Left forelimb (tissue), 1 donor: ENCODE results near the gene COPE.
"Not testable (repeated sequence)": the region's sequence is repeated elsewhere in the genome, so short reads cannot be mapped to it uniquely, and the experiment has no call there.

ENCODE experiments used
- DNase-seq: peaks from one replicate; pipeline ENCODE4 v3.0.0-alpha.2; 2018; ENCODE audit warnings: low spot score

Gene COPE

GRCh38 chr19:18940769-18941627, 21.8 kb upstream of the COPE start, which contains the start of gene HOMER3:
HOMER3 (minus strand) TSS chr19:18941217; CDS start chr19:18938982, 2,235 bp downstream.
- DNase-seq: peak; percentile 91

GRCh38 chr19:18939922-18940768, 21.0 kb upstream of the COPE start:
- no peak for DNase-seq

- no peak for DNase-seq
Measured at GRCh38 chr19:18939163-18939562, 20.0 kb upstream of the COPE start.

GRCh38 chr19:18933297-18933696, 14.1 kb upstream of the COPE start:
- no peak for DNase-seq

- peak; percentile 80 for DNase-seq
Measured at GRCh38 chr19:18932216-18932841, 13.1 kb upstream of the COPE start.

GRCh38 chr19:18931316-18932162, 12.4 kb upstream of the COPE start:
- DNase-seq: no peak

- DNase-seq: no peak
Measured at GRCh38 chr19:18929311-18929710, 10.1 kb upstream of the COPE start.

GRCh38 chr19:18928018-18928805, 9.0 kb upstream of the COPE start:
- no peak for DNase-seq

- no peak for DNase-seq
Measured at GRCh38 chr19:18924684-18925213, 5.6 kb upstream of the COPE start.

GRCh38 chr19:18922228-18922985, 3.2 kb upstream of the COPE start:
- no peak for DNase-seq

GRCh38 chr19:18921593-18921992, 2.4 kb upstream of the COPE start:
- no peak for DNase-seq

GRCh38 chr19:18920400-18920799, 1.2 kb upstream of the COPE start:
- DNase-seq: no peak

GRCh38 chr19:18919900-18920214, 670 bp upstream of the COPE start:
- DNase-seq: no peak

GRCh38 chr19:18917593-18917992, 1.6 kb downstream of the COPE start:
- DNase-seq: not testable (repeated sequence)

GRCh38 chr19:18915639-18916038, 3.5 kb downstream of the COPE start:
- no peak for DNase-seq

- DNase-seq: no peak
Measured at GRCh38 chr19:18913466-18913865, 5.7 kb downstream of the COPE start.

GRCh38 chr19:18912933-18913332, 6.3 kb downstream of the COPE start:
- DNase-seq: no peak

- no peak for DNase-seq
Measured at GRCh38 chr19:18910801-18911436, 8.3 kb downstream of the COPE start.

- DNase-seq: no peak
Measured at GRCh38 chr19:18910010-18910409, 9.2 kb downstream of the COPE start.
